HG02678 (cell line): Measurements from ENCODE around the gene ANO6.
"Not testable (repeated sequence)": the region's sequence is repeated elsewhere in the genome, so short reads cannot be mapped to it uniquely, and the experiment has no call there.

Experiments used
- ATAC-seq: cut with Tn5 transposase; IDR thresholded peaks from one replicate; pipeline ENCODE4 v1.9.1; 2021; ENCODE audit warnings: mild to moderate bottlenecking, moderate library complexity; ENCODE audit not compliant: unreplicated experiment

The ANO6 gene, protein sequence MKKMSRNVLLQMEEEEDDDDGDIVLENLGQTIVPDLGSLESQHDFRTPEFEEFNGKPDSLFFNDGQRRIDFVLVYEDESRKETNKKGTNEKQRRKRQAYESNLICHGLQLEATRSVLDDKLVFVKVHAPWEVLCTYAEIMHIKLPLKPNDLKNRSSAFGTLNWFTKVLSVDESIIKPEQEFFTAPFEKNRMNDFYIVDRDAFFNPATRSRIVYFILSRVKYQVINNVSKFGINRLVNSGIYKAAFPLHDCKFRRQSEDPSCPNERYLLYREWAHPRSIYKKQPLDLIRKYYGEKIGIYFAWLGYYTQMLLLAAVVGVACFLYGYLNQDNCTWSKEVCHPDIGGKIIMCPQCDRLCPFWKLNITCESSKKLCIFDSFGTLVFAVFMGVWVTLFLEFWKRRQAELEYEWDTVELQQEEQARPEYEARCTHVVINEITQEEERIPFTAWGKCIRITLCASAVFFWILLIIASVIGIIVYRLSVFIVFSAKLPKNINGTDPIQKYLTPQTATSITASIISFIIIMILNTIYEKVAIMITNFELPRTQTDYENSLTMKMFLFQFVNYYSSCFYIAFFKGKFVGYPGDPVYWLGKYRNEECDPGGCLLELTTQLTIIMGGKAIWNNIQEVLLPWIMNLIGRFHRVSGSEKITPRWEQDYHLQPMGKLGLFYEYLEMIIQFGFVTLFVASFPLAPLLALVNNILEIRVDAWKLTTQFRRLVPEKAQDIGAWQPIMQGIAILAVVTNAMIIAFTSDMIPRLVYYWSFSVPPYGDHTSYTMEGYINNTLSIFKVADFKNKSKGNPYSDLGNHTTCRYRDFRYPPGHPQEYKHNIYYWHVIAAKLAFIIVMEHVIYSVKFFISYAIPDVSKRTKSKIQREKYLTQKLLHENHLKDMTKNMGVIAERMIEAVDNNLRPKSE

DNA sequence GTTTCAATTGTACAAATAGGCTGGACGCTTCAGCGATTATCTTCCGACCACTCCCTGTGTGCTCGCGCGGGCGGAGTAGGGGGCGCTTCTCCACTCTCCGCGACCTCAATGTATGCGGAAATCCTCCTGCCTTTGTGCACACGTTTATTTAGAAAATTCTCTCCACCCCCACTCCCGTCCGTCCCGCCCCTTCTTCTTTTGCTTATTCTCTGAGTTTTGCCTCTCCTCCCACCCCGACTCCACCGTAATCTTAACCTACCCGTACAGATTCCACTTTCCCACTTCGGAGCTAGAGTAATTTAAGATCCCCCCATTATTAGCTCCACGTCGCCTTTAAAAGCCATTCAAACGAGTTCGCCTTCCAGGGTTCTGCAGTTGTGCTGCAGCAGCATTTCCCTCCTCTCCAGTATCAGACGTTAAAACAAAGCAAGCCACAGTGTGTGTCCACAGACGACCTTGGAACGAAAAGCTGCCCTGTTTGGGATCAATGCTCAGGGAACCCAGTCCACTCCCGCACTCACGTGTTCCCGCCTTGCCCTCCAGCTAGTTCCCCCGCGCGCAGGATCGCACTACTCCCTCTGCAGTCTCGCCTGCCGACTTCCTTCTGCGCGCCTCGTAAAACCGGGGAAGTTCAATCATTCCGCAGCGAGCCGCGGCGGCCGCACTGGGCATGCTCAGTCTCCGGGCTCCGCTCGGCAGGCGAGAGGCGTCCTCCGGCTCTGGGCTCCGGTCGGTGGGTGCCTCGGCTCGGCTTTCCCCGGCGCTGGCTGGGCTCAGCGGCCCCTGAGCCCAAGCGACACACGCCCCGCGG is at the start of gene ANO6:
Gene ANO6 (plus strand): TSS at position 677 of the 811 bp plus-strand sequence. CDS start 227 bp downstream, outside the sequence.
- peak; percentile 67 for ATAC-seq

DNA sequence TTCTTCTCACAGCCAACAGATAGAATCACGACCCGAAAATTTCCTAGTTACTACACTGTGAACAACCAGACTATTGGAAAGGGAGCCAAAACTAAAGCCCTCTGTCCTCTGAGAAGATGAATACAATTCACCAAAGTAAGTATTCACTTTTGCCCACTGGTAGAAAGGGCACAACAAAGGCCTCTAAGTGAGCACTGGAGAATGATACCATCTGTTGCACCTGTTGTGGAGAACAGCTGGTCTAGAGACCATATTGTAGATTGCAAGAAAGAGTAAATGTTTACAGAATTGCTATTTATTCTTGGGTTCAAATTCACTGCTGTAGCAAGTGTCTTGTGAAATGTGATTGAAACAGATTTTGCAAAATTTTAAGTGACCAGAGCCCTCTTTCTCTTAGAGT is 46.9 kb upstream of the ANO6 start:
- ATAC-seq: no peak

DNA sequence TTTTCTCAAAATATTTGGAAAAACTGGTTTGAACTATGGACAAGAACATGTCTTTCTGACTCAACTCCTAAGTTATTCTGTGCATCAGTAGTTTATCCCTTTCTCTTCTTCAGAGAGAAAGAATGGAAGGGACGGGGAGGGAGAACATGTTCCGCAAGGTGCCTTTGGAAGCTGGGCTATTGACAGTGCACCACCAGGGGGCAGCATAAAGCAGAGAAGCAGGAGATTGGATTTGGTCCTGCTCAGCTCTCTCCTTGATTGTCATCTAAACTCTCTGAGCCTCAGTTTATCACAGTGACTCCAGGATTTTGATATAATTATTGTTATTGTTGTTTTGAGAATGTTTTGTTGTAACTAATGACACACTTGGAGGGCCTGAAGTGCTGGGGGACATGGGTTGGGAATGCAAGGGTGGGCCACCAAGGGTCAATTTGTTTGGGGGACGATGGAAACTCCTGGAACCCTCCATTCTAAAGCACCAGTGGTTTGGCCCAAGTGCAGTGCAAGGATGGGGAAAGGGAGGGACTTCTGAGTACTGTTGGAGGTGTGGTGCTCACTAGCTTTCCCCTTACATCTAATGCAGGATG is 45.3 kb upstream of the ANO6 start:
- ATAC-seq: peak; percentile 64

DNA sequence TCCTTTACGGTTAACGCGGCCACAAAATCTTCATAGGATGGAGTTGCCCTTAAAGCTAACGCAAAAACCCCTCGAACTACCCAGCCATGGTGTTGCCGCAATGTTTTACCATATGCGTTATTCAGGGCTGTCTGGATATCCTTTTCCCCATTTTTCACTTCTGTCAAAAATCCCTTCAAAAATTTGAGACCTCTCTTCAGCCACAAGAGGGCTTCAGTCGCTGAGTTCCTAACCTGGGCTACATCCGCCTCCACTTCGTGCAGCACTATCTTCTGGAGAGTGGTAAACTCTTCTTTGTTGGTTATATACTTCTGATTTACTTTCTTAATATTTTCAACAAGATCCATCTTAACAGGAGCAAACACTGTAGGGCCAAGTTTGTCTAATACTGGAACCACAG is 42.6 kb upstream of the ANO6 start:
- ATAC-seq: not testable (repeated sequence)

DNA sequence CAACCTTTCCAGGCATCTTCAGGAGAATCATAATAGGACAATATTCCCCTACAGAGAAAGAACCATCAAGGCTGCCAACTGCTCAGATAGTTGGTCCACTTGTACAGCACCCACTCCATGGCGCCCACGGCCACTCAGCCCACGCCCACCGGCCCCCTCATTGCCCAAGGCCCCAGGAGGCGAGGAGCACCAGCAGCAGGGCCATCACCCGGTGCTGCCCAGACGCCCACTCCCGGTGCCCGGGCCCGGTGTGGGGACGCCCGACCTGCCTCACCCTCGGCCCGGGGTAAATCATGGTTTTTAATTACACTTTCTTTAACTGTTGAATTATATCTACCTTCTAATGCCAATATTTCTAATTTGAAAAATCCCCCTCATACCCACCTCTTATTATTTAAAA is 41.3 kb upstream of the ANO6 start:
- no peak for ATAC-seq

DNA sequence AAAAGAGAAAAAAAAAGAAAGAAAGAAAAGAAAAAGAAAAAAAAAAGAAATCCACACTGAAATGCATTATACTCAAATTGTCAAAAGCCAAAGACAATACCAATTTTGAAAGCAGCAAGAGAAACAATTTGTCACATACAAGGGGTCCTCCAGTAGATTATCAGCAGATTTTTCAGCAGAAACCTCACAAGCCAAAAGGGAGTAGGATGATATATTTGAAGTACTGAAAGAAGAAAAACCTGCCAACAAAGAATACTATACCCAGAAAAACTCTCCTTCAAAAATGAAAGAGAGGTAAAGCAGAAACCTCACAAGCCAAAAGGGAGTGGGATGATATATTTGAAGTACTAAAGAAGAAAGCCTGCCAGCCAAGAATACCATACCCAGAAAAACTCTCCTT is 37.1 kb upstream of the ANO6 start:
- no peak for ATAC-seq

DNA sequence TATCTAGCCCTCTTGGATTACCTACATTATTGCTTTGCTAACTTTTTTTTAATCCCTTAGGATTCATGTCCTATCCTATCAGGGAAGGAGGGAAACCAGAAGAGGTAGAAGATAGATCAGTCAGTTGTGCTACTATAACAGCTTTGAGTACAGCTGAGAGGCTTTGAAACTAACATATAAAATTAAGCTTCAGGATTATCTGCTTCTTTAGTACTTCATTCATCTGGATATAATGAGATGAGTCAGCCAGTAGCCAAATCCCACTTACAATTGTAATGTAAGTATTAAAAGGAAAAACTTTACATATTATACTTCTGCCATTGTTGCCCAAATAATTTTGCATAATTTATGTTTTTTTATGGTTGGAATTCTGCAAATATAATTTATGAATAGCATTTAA is 33.4 kb upstream of the ANO6 start:
- ATAC-seq: no peak

DNA sequence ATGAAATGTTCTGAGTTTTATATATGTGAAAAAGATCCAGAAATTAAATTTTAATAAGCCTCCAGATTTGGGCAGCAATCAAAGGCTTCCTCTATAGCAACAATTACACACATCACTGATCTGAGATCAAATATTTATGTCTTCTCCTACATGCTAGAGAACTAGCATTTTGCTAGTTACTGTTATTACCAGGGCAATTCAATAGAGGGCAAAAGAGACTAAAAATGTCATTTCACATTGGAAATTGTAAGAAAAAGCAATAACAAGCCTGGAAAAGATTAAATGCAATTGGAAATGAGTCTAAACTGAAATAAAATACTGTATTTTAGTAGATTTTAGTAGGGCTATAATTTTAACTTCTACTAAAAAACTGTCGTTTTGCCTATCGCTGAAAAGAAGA is 32.6 kb upstream of the ANO6 start:
- ATAC-seq: no peak

DNA sequence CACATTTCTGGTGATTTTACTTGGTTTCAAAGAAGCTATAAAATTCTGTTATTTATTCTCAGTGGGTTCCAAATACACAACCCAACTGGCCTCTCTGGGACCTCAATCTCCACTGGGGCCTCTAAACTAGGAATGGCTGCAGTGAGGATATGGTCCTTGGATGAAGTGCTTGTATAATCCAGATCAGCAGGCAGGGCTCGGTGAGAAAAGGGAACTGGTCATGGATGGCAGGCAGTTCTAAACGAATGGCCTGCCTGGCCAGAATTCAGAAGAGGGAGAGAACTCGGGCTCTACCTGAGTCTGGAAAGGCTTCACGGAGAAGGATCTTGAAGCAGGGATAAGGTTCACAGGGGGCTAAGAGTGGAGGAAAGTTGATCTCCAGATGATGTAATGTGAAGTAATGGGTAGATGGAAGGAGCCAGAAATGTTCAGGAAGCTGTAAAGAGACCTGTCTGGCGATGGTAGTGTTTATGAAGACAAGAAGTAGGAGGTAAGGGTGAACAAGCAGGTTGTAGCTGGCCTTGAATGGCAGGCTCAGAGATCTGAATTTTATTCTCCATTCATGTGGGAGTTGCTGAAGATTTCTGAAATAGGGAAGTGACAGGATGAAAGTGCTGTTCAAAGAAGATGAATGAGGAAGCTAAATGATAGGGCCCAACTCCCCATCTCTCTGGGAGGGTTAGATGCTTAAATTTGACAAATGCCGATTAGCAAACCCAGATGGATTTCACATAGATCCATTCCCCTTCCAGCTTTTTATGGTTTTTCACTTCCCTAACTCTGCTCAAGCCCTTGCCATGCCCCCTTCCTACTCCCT is 31.5 kb upstream of the ANO6 start:
- no peak for ATAC-seq

DNA sequence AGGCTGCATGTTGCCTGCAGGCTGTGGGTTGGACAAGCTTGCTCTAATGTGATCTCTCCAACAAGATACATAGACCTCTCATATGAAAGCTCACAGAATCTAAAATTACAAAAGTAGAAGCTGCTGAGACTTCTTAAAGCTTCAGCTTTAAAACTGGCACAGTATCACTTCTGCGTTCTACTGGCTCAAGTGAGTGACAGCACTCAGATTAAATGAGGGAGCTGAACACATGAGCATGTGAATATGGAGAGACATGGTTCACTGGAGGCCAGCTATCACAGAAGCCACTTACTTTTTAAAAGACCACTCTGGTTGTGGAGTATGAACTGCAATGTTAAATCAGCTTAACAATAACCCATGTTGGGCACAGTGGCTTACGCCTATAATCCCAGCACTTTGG is 29.1 kb upstream of the ANO6 start:
- ATAC-seq: no peak

DNA sequence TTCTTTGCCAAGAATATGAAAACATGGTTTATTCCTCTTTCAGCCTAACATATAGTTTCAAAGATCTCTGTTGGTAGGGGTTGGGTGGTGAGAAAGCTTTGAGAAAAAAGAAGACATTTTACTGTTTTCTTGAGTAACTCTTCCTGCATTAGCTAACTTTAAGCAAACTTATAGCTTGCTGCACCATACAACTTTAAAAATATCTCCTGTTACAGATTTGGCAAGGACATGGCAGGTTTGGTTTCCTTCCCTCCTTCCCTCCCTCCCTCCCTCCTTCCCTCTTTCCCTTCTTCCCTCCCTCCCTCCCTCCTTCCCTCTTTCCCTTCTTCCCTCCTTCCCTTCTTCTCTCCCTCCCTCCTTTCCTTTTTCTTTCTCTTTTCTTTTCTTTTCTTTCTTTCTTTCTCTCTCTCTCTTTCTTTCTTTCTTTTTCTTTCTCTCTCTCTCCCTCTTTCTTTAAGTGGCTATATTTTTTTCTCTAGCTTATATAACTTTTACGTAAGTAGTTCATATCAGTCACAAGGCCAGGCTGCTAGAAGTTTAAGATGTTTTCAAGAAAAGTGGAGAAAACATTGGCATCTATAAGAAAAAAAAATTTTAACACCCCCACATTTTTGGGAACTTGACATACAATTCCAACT is 26.0 kb upstream of the ANO6 start:
- no peak for ATAC-seq

DNA sequence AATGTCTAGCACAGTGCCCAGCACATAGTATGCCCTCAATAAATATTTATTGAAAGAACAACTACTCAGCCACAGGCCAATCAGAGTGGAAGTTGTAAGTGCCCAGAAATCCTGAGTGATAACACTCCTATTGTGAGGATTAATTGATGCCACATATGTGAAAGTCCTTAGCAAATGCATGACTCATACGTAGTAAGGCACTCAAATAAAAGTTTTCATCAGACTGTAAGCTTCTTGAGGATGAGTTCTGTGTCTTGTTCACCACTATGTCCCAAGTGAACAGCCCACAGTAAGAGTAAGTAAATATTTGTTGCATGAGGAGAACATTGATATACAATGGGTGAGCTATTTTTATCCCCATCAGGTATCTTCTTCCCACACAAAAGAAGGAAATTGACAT is 24.7 kb upstream of the ANO6 start:
- ATAC-seq: no peak

DNA sequence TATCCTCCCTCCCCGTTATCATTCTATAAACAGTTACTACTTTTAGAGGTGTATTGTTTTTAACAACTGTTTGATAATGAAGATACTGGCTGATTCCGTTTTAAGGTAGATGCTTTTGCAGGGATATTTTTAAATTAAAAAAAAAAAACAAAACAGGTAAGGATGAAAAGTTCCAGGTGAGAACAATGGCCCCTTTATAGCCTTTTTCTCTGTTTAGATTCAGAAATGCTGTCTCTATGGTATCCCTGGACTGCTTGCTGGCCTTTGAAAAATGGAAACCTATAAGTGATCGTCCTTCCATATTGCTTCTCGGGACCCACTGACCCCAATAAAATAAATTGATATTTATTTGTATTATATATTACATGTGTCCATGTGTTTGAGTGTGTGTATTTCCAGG is 23.2 kb upstream of the ANO6 start:
- ATAC-seq: no peak

DNA sequence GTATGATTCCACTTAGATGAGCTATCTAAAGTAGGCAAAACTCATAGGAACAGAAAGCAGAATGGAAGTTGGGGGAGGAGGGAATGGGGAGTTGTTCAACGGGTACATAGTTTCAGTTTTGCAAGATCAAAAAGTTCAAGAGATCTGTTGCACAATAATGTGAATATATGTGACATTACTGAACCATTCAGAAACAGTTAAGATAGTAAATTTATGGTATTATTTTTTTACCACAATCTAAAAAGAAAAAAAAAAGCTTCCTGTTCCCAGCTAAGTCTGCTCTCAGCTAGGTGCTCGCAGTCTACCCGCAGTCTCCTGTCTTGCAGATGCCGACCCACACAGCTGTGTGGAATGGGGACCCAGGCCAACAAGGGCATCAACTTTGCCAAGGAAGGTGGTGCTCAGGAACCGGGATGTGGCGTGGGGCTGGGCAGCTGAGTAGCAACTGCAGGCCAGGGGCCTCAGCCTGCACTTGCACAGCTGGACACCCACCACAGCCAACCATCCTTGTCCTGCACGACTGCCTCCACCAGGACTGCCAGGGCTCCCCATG is 15.3 kb upstream of the ANO6 start:
- no peak for ATAC-seq

DNA sequence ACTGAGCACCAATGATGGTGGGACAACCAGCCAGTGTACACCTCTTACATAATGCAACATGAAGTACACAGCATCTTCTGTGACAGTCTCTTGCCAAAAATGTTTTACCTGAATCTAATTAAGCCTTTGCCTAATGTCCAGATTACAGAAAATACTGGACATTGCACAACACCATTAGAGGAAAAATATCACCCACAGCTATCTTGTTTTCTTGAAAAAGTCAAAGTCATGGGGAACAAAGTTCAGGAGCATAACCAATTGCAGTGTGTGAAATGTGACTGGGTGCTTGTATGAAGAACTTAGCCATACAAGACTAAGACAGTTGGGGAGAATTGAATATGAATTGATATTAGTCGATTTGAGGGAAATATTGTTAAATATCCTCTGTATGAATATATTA is 12.1 kb upstream of the ANO6 start:
- ATAC-seq: no peak

DNA sequence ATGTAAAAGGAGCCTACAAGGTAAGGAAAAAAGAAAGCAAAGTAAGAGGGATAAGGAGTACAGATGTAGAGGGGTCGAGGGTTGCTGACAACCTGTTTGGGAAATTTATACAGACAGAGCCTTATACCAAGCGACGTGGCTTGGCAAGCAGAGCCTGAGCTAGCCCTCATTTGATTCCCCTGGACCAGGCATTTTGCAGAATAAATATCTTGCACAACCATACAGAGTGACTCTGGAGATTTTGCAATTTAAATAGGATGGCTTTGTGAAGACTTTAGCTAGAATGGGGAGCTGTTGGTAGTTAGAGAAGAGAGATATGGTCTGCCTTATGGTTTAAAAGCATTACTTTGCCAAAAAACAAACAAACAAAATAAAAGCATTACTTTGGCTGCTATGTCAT is 11.1 kb upstream of the ANO6 start:
- ATAC-seq: no peak

DNA sequence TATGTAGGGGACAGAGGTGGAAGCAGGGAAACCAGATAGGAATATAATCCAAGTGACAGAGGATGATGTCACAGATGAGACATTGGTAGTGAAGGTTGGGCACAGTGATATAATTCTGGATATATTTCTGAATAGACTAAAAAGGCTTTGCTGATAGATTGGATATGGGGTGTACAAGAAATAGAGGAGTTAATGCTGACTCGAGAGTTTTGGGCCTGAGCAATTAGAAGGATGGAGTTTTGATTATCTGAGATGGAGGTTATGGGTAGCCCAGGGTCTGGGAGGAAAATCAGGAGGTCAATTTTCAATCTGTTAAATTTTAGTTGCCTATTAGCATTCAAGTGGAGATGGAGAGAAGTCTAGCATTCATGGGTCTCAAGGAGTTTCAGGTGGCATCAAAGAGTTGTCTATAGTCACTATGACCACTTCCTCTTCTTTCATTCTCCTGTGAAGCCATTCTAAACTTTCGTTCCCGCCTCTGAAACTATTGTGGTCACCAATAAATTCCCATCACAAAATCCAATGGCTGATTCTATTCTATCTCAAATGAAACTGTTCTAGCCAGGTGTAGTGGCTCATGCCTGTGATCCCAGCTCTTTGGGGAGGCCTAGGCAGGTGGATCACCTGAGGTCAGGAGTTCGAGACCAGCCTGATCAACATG is 10.6 kb upstream of the ANO6 start:
- ATAC-seq: peak; percentile 81

DNA sequence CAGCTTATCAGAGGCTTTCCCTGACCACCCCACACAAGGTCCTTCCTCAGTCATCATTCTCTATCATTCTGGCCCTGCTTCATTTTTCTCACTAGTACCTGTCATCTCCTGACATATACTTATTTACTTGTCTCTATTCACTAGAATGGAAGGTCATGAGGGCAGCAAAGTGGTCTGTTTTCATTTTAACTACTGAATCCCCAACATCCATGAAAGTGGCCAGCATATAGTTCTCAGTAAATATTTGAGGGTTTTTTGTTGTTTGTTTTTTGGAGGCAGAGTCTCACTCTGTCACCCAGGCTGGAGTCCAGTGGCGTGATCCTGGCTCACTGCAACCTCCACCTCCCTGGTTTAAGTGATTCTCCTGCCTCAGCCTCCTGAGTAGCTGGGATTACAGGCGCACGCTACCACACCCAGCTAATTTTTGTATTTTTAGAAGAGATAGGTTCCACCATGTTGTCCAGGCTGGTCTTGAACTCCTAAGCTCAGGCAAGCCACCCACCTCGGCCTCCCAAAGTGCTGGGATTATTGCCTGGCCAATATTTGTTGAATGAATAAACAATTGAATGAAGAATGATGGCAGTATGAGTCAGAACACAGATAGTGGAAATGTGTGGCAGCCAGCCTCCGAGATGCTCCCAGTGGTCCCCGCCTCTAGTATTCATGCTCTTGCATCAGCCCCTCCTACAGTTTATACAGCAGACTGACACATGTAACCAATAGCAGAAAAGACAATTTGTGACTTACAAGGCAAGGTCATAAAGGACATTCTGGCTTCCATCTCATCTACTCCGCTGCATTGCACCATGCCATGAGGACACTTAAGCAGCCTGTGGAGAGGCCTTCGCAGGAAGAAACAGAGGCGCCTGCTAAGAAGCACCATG is 7.0 kb upstream of the ANO6 start:
- no peak for ATAC-seq
